Ramos (cell line): Measurements from ENCODE around the gene POLD1.
"Not testable (repeated sequence)": the region's sequence is repeated elsewhere in the genome, so short reads cannot be mapped to it uniquely, and the experiment has no call there.

Source experiments
- in situ Hi-C: fragments of 300-500 bp; cut with MboI; formaldehyde crosslinking; loops from one replicate; pipeline ENCODE4 v1.14.3; 2022; ENCODE audit warnings: low sequenced_read_pairs; ENCODE audit not compliant: unreplicated experiment

Gene POLD1

GRCh38 chr19:50387176-50387867 is 3.2 kb downstream of the POLD1 start:
- in situ Hi-C loops, result no loop called here

- in situ Hi-C loops, result no loop called here
Measured at GRCh38 chr19:50387868-50388245, 3.7 kb downstream of the POLD1 start.

GRCh38 chr19:50390295-50390694 is 6.1 kb downstream of the POLD1 start:
- in situ Hi-C loops, result not testable (repeated sequence)

DNA sequence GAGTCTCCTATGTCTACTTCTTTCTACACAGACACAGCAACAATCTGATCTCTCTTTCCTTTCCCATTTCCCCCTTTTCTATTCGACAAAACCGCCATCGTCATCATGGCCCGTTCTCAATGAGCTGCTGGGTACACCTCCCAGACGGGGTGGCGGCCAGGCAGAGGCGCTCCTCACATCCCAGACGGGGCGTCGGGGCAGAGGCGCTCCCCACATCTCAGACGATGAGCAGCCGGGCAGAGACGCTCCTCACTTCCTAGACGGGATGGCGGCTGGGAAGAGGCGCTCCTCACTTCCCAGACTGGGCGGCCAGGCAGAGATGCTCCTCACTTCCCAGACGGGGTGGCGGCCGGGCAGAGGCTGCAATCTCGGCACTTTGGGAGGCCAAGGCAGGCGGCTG is 6.8 kb downstream of the POLD1 start:
- in situ Hi-C loops, result not testable (repeated sequence)

DNA sequence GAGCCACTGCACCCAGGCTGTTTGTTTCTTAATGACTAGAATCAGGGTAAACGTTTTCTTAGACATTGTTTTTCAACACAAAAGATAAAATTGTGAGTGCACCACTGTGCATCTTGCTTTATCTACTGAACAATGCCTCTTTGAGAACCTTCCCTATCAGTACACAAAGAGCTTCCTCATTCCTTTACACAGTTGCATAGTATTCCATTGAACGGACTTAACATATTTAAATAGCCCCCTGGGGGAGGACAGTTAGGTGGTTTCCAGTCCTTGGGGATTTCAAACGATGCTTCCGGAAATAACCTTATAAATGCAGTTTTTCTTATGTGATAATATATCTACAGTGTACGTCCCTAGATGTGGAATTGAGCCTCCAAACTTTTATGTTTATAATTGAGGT is 8.6 kb downstream of the POLD1 start:
- in situ Hi-C loops, result no loop called here

DNA sequence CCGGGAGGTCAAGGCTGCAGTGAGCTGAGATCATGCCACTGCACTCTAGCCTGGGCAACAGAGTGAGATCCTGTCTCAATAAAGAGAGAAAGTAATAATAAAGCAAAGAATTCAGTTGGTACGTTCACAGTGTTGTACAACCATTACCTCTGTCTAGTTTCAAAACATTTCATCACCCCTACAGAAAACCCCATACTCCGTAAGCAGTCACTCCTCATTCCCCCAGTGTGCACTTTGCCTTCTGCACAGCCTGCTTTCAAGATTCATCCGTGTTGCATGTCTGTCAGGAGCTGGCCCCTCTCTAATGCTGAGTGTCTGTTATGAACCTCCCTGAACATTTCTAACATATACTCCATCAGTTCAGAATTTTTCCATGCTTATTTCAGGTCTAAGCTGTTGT is 9.4 kb downstream of the POLD1 start:
- in situ Hi-C loops, result no loop called here

DNA sequence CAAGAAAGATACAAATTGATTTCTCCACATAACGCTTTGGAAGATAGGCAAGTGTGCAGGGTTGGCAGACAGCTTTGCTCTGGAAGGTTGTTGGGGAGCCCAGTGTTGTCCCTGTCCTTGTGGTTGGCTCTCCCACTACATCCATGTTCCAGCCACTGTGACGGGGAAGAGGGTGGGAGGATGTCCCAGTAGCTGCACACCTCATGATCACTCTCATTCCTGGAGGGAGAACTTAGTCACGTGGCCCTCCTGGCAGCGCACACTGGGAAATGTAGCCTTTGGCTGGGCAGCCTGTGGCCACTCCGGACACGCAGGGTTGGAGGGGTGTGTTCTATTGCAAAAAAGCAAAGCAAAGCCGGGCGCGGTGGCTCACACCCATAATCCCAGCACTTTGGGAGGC is 9.9 kb downstream of the POLD1 start:
- in situ Hi-C loops, result no loop called here

GRCh38 chr19:50398675-50399367 is 14.7 kb downstream of the POLD1 start:
- in situ Hi-C loops, result no loop called here

DNA sequence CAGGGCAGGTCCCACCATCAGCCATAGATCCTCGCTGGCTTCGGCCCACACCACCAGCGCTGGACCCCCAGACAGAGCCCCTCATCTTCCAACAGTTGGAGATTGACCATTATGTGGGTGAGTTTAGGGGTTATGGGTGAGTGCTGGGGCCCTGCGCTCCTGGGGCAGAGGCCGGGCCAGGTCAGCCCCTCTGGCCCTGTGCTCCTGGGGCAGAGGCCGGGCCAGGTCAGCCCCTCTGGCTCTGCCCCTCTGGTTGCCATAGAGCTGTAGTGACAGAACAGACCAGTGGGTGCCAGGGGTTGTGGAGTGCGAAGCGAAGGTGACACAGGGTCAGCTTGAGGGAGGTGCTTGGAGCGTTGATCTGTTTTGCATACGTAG is 15.2 kb downstream of the POLD1 start:
- in situ Hi-C loops, result no loop called here

DNA sequence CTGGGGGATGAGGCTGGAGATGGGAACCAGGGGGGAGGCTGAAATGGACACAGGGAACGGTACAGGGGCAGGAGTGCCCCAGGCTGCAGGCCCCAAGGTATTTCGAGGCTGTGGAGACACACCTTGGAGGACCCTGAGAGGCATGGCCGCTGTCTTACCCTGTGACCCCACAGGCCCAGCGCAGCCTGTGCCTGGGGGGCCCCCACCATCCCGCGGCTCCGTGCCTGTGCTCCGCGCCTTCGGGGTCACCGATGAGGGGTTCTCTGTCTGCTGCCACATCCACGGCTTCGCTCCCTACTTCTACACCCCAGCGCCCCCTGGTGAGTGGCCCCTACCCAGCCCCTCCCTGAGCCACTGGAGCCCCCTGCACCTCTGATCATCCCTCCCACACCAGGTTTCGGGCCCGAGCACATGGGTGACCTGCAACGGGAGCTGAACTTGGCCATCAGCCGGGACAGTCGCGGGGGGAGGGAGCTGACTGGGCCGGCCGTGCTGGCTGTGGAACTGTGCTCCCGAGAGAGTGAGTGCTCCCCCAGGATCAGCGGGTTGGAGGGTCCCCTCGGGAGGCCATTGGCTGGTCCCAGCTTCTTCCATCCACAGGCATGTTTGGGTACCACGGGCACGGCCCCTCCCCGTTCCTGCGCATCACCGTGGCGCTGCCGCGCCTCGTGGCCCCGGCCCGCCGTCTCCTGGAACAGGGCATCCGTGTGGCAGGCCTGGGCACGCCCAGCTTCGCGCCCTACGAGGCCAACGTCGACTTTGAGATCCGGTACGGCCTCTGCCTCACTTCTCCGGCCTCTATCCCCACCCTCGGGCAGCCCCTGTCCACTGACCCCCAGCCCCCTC is 17.7 kb downstream of the POLD1 start:
- in situ Hi-C loops, result no loop called here

DNA sequence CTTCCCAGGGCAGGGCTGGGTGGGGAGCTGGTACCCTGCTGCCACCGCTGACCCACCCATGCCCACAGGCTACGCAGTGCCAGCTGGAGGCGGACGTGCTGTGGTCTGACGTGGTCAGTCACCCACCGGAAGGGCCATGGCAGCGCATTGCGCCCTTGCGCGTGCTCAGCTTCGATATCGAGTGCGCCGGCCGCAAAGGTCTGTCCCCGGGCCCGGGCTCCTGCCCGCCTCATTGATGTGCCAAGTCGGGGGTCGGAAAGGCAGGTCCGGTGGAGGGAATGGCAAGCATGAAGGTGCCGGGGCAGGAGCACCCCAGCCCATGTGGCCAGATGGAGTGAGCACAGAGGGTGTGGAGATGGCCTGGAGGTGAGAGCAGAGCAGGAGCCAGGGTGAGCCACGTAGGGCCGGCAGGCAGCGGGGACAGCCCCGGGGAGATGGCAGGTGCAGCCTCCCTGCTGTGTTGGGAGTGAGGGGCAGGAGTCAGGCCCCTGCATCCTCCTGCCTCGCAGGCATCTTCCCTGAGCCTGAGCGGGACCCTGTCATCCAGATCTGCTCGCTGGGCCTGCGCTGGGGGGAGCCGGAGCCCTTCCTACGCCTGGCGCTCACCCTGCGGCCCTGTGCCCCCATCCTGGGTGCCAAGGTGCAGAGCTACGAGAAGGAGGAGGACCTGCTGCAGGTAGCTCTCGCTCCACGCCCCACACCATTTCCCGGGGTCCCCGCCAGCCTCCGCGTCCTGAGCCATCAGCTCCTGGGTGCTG is 18.6 kb downstream of the POLD1 start:
- in situ Hi-C loops, result no loop called here

- in situ Hi-C loops, result no loop called here
Measured at GRCh38 chr19:50406156-50406820, 22.1 kb downstream of the POLD1 start.

DNA sequence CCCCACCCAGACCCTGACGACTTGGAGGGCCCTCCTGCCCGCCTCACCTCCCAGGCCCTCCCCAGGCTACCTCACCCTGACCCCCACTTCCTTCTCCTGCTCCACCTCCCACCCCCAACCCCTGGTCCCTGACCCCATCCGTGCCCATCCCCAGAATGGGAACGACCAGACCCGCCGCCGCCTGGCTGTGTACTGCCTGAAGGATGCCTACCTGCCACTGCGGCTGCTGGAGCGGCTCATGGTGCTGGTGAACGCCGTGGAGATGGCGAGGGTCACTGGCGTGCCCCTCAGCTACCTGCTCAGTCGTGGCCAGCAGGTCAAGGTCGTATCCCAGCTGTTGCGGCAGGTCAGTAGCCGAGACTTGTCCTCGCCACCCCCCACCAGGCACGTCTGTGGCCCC is 22.7 kb downstream of the POLD1 start:
- in situ Hi-C loops, result no loop called here

DNA sequence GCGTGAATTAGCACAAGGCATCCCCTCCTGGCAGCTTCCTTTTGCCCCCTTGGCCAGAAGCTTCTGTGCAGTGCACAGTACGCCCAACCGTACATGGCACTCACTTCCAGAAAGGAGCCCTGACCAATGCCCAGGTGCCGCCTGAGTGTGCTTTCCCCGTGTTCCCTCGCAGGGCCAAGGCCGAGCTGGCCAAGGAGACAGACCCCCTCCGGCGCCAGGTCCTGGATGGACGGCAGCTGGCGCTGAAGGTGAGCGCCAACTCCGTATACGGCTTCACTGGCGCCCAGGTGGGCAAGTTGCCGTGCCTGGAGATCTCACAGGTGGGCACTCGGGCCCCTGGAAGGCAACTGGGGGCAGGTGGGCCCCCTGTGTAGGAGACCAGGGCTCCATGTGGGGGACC is 25.2 kb downstream of the POLD1 start:
- in situ Hi-C loops, result no loop called here

GRCh38 chr19:50410109-50410508 is 26.0 kb downstream of the POLD1 start:
- in situ Hi-C loops, result no loop called here

GRCh38 chr19:50412419-50412818 is 28.3 kb downstream of the POLD1 start:
- in situ Hi-C loops, result no loop called here

DNA sequence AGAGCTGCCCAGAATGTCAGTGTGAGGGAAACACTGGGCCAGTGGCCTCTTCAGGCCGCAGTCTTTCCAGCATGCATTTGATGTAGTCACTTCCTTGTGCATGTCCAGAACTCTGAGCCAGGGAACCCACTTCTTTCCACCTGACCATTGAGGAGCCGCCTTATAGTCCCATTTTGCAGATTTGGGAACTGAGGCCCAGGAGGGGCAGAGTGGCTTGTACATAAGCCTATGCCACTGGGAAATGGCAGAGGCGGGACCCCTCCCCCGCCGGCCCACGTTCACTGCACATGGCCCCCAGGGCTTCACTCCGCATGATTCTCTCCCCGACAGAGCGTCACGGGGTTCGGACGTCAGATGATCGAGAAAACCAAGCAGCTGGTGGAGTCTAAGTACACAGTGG is 28.9 kb downstream of the POLD1 start:
- in situ Hi-C loops, result no loop called here

GRCh38 chr19:50413531-50413930 is 29.4 kb downstream of the POLD1 start:
- in situ Hi-C loops, result no loop called here

- in situ Hi-C loops, result no loop called here
Measured at GRCh38 chr19:50414864-50415660, 30.9 kb downstream of the POLD1 start.
